GM19395 (cell line): Measurements from ENCODE around the gene KCNIP2.
"Not testable (repeated sequence)": the region's sequence is repeated elsewhere in the genome, so short reads cannot be mapped to it uniquely, and the experiment has no call there.

ENCODE experiments used
- ATAC-seq: cut with Tn5 transposase; IDR thresholded peaks from one replicate; pipeline ENCODE4 v1.9.1; 2021; ENCODE audit warnings: mild to moderate bottlenecking, moderate library complexity; ENCODE audit not compliant: unreplicated experiment

The KCNIP2 gene

DNA sequence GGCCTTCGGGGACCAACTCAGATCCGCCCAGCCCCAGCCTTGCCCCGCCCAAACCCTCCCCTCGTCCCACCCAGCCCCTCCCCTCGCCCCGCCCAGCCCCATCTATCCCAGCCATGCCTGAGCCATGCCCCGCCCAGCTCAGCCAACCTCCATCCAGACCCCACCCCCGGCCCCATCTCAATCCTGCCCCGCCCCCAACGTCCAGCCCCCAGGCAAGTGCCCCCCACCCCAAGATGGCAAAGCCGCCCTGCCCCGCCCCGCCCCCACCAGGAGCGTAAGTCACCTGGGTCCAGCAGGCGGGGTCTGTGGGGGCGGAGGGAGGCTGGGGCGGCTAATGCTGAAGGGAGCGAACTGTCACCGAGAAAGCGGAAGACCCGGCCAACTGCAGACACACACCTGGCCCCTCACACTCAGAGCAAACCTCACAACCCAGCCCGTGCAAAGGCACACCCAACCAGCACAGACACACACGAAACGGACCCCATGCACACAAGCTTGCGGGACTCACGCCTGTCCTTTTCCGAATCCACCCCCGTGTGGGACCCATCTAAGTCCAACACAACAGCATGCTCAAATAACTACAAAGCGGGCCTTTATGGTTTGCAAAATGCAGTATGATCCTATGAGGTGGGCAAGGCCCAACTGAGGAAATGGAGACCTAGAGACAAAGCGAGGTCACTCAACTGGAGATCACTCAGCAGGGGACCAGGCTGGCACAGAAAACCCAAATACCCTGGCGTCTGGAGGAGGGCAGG lies 13.9 kb downstream of the KCNIP2 start:
- ATAC-seq, result peak; percentile 31

- no peak for ATAC-seq
Measured at GRCh38 chr10:101828766-101829551, 14.6 kb downstream of the KCNIP2 start.

DNA sequence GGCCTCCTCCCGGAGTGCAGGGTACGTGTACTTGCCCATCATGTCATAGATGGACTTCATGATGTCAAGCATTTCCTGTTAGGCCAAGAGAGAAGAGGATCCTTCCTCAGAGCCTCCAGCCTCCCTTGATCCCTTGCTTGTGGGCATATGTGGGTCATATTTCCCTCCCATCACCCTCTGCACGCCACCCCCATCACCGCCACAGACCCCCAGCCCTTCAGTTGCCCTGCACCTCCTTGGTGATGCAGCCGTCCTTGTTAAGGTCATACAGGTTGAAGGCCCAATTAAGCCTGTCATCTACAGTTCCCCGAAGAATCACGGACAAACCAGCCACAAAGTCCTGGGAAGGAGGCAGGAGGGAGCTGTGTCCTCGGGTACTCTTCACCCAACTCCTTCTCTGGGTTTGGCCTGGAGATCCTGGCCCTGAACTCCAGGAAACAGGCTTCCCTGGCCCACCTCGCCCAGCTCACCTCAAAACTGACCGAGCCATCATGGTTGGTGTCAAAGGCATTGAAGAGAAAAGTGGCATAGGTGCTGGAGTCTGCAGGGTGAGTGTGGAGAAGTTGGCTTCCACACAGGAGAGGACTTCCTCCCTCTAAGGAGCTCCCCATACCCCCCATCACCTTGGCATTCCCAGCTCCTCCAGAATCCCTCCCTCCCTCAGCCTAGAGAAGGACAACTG lies 15.5 kb downstream of the KCNIP2 start:
- ATAC-seq, result no peak

DNA sequence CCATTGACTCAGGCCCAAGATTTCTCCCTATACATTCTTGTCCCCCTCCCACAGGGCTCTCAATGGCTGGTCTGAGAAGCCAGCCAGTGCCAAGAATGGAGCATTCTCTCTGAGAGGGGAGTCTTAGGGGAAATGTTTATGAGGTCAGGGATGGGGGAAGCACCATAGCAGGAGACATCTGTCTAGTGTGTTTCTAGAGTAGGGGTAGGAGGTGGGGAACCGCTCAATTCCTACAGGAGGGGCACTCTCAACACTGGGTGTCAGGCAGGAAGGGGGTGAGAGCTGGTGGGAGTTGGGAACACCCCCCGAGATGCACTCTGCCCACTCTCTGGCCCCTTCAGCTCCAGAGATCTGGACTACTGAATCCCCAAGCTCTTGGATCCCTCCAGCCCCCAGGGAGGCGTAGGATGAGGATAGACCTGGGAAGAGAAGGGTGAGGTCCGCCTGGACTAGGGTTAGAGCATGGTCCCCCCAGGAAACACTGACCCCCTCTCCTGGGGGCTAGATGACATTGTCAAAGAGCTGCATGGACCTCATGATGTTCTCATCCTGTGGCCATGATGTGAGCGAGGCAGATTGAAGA lies 16.7 kb downstream of the KCNIP2 start:
- no peak for ATAC-seq

DNA sequence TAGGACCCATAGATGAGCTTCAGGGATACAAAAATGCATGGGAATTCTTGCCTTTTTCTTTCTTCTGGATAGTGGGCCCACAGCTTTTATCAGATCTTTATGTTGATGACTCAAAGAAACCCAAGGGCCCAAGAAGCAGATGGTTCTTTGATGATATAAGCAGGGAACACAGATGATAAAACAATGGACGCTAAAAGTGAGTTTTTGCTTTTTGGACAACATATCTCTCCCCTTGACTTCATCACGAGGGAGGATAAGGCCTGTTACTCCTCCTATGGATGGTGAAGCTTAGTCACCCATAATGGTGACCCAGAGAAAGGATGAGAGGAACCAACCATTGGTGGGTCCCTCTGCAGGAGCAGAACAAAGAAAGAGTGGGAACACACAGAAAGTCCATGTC lies 18.9 kb downstream of the KCNIP2 start:
- no peak for ATAC-seq

GRCh38 chr10:101818872-101819633 lies 24.5 kb downstream of the KCNIP2 start:
- peak; percentile 26 for ATAC-seq

DNA sequence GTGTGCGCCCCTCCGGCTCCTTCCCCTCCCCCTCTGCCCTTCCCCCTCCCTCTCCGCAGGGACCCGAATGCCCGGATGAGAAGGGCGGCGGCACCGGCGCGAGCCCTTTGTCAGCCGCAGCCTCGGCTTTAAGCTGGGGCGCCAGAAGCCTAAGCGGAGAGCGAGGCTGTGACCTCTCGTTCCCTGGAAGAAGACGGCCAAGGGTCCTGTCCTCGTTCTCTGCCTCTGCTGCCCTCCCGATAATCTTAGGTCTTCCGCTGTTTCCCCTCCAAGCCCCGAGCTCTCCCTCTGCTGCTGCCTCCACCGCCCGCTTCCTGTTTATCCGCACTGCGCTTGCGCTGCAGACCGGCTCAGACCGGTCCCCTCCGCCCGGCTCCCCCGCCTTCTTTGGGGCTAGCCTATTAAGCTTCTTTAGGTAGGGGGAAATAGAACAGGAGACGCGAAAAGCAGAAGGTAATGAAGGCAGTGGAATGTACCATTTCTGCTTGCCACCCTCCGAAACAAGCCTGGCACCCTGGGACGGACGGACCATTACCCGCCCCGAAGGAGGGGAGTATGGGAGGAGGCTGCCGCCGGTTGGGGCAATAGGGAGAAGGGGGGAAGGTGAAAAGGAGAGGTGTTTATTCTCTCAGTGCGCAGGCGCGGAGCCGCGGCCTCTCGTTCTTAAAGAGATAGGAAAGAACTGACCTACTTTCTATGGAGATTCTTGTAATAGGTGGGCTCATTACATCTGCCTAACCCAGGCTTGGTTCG lies 25.3 kb downstream of the KCNIP2 start, which contains the start of gene OGA:
OGA (minus strand) TSS at position 326 of the 753 bp plus-strand sequence. CDS start 422 bp downstream, outside the sequence.
- ATAC-seq, result peak; percentile 82

DNA sequence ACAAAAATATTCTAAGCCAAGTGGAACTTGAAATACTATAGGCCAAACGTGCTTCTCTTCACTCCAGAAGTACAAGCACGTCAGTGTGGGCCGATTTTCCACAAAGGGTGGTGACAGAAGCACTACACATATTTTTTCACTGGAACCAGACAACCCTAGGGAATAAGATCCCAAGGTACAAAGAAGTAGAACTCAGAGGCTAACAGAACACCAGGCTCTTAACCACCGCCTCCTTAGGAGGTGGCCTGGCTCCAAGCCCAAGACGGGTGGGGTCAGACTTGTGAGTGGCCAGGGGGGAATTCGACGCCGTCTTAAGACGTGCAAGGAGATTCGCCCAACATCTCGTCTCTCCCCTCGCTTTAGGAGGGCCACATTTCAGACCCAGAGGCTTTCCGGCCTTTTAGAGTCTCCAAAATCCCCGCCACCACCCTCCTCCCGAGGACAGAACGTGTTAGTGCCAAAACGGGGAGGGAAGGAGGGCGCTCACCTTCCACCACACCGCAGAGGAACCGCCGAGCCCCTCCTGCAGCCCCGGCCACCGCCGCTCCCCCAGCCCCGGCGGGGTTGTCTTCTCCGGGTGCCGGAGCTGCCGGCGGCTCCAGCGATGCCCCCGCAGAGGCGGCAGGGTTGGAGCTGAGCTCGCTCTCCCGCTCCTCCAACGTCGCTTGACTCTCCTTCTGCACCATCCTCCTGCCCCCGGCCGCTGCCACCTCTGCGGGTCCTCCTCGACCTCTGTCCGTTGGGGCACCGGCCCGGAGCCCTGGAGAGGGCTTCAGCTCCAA lies 26.1 kb downstream of the KCNIP2 start:
- peak; percentile 7 for ATAC-seq

GRCh38 chr10:101816913-101817336 lies 26.7 kb downstream of the KCNIP2 start:
- no peak for ATAC-seq

- ATAC-seq, result no peak
Measured at GRCh38 chr10:101816376-101816775, 27.2 kb downstream of the KCNIP2 start.

DNA sequence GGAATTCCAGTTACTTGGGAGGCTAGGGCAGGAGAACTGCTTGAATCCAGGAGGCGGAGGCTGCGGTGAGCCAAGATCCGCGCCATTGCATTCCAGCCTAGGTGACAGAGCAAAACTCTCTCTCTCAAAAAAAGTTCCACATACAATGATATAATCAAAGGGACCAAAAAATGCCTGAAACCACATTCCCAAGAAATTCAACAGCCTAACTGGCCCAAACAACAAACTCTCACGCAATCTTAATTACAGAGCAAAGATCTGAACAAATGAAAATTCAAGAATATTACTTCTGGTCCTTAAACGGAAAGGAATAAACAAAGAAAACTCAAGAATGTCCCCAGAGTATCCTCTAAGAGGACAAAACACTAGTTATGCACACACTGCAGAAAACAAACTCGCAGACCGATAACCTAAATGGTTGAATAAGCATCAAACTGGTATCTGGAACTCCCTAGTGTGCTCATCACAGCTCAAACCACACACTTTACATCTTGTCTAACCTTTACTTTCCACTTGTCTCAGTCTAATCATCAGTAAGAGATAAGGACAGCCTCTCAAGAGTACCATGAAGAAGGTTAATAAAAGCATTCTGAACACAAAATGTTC lies 29.0 kb downstream of the KCNIP2 start:
- ATAC-seq, result no peak

- no peak for ATAC-seq
Measured at GRCh38 chr10:101812606-101813005, 31.0 kb downstream of the KCNIP2 start.

- no peak for ATAC-seq
Measured at GRCh38 chr10:101807158-101807557, 36.4 kb downstream of the KCNIP2 start.

GRCh38 chr10:101803511-101803910 lies 40.1 kb downstream of the KCNIP2 start:
- no peak for ATAC-seq

DNA sequence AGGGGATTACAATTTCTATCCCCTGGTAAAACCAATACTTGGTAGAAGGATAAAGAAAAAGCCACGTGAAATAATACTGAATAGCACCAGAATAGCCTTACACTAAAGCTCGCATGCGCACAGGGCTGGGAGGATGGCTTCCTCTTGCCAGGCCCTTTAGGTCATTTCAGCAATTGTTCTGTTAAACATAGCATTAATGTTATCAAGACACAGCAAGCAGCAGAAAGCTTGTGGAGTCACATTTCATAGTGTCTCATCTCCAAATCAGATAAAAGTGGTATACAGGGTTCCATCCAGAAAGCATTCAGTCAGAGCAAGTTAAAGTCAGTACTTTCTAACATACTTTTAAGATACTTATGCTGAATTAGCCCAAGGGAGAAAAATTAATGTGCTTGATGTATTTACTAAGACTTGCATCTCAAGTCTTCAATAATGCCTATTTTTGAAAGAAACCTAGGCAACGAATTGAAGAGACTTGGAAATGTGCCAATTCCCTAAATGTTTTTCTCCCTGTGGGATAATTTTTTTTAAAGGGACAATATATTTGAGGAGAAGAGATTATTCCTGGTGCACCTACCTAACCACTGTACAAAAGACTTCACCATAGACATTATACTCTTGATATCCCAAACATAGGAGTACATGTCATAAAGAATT lies 46.1 kb downstream of the KCNIP2 start:
- no peak for ATAC-seq

DNA sequence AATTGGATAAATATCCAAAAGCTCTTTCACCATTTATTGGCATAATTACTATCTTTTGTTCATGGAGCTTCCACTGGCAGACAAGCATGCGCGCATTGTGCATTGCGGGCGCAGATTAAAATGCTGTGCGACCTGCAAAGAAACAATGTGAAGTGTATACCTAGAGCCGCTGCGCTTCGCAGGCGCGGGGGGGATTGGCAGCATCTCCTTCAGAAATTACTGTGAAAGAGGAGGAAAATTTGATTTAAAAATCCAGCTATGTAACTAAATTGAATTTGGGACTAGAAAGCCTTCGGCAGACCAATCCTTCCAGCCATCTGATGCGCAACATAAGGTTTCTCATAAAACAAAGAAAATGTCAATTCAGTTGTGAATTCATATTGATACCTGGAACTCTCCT lies 50.1 kb downstream of the KCNIP2 start:
- no peak for ATAC-seq

- ATAC-seq, result no peak
Measured at GRCh38 chr10:101789686-101790085, 53.9 kb downstream of the KCNIP2 start.

DNA sequence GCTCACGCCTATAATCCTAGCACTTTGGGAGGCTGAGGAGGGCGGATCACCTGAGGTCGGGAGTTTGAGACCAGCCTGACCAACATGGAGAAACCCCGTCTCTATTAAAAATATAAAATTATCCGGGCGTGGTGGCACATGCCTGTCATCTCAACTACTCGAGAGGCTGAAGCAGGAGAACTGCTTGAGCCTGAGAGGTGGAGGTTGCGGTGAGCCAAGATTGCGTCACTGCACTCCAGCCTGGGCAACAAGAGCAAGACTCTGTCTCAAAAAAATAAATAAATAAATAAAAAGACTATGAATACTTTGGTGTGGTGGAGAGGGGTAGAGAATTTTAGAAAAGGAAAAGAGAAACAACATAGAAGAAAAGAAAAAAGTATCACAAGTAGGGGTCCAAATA lies 54.4 kb downstream of the KCNIP2 start:
- not testable (repeated sequence) for ATAC-seq
